IPS-18a (cell line): ENCODE results near the gene C16orf78.

Experiments used
- H3K27ac ChIP-seq: one replicate; pipeline ENCODE4 v1.5.1; 2013; ENCODE audit warnings: low read length
- H3K27me3 ChIP-seq: one replicate; pipeline ENCODE4 v1.6.1; 2013; ENCODE audit warnings: mild to moderate bottlenecking, low read length; ENCODE audit not compliant: control insufficient read depth, insufficient read depth
- H3K36me3 ChIP-seq: one replicate; pipeline ENCODE4 v1.6.1; 2013; ENCODE audit warnings: low read depth, low read length; ENCODE audit not compliant: control insufficient read depth
- H3K4me1 ChIP-seq: one replicate; pipeline ENCODE4 v1.6.1; 2013; ENCODE audit warnings: low read depth, low read length; ENCODE audit not compliant: control insufficient read depth
- H3K4me3 ChIP-seq: one replicate; pipeline ENCODE4 v1.5.1; 2013; ENCODE audit warnings: low read length
- H3K9ac ChIP-seq: one replicate; pipeline ENCODE4 v1.6.1; 2013; ENCODE audit warnings: mild to moderate bottlenecking, low read length, moderate library complexity
- H3K9me3 ChIP-seq: one replicate; pipeline ENCODE4 v1.6.1; 2013; ENCODE audit warnings: low read depth, low read length; ENCODE audit not compliant: control insufficient read depth

The C16orf78 gene

GRCh38 chr16:49365711-49366509, 7.7 kb upstream of the C16orf78 start:
- H3K4me3 ChIP-seq, result no peak overlapping the region
- H3K27ac ChIP-seq, result no peak overlapping the region
- H3K9me3 ChIP-seq, result no peaks in the 10 kb centered on the region
- no peaks in the 10 kb centered on the region for H3K27me3 ChIP-seq
- H3K4me1 ChIP-seq, result peaks cover 16% of the 10 kb centered on the region
- no peak overlapping the region for H3K9ac ChIP-seq
- no peaks in the 10 kb centered on the region for H3K36me3 ChIP-seq

- Histone ChIP-seq H3K4me1 (peaks cover 16% of the 10 kb centered on the region), H3K4me3 (no peak overlapping the region), H3K9me3 (no peaks in the 10 kb centered on the region), H3K36me3 (no peaks in the 10 kb centered on the region), H3K27me3 (no peaks in the 10 kb centered on the region), H3K9ac (no peak overlapping the region), H3K27ac (peak overlapping the region; percentile 85)
These were observed 6.9 kb upstream of the C16orf78 start for GRCh38 chr16:49366669-49367068.

- Histone ChIP-seq H3K4me1 (peaks cover 31% of the 10 kb centered on the region), H3K9ac (no peak overlapping the region), H3K36me3 (no peaks in the 10 kb centered on the region), H3K27me3 (no peaks in the 10 kb centered on the region), H3K9me3 (no peaks in the 10 kb centered on the region), H3K27ac (no peak overlapping the region), H3K4me3 (no peak overlapping the region)
These were observed 3.7 kb upstream of the C16orf78 start for GRCh38 chr16:49369651-49370611.

- Histone ChIP-seq H3K9me3 (no peaks in the 10 kb centered on the region), H3K36me3 (no peaks in the 10 kb centered on the region), H3K27me3 (no peaks in the 10 kb centered on the region), H3K9ac (no peak overlapping the region), H3K27ac (no peak overlapping the region), H3K4me3 (no peak overlapping the region), H3K4me1 (peaks cover 15% of the 10 kb centered on the region)
These were observed 2.6 kb downstream of the C16orf78 start for GRCh38 chr16:49376206-49376605.

GRCh38 chr16:49377196-49377755, 3.7 kb downstream of the C16orf78 start:
- H3K4me1 ChIP-seq, result peaks cover 15% of the 10 kb centered on the region
- H3K36me3 ChIP-seq, result no peaks in the 10 kb centered on the region
- no peaks in the 10 kb centered on the region for H3K27me3 ChIP-seq
- no peak overlapping the region for H3K4me3 ChIP-seq
- H3K9ac ChIP-seq, result no peak overlapping the region
- H3K27ac ChIP-seq, result no peak overlapping the region
- no peaks in the 10 kb centered on the region for H3K9me3 ChIP-seq

GRCh38 chr16:49378238-49378637, 4.6 kb downstream of the C16orf78 start:
- H3K36me3 ChIP-seq, result no peaks in the 10 kb centered on the region
- no peaks in the 10 kb centered on the region for H3K27me3 ChIP-seq
- no peak overlapping the region for H3K9ac ChIP-seq
- no peaks in the 10 kb centered on the region for H3K9me3 ChIP-seq
- no peak overlapping the region for H3K27ac ChIP-seq
- H3K4me3 ChIP-seq, result no peak overlapping the region
- H3K4me1 ChIP-seq, result peaks cover 14% of the 10 kb centered on the region

- peaks cover 9% of the 10 kb centered on the region for H3K4me1 ChIP-seq
- no peaks in the 10 kb centered on the region for H3K27me3 ChIP-seq
- no peak overlapping the region for H3K9ac ChIP-seq
- no peaks in the 10 kb centered on the region for H3K9me3 ChIP-seq
- no peaks in the 10 kb centered on the region for H3K36me3 ChIP-seq
- H3K4me3 ChIP-seq, result no peak overlapping the region
- no peak overlapping the region for H3K27ac ChIP-seq
These were observed 5.2 kb downstream of the C16orf78 start for GRCh38 chr16:49378816-49379215.

- H3K9ac ChIP-seq, result no peak overlapping the region
- H3K27ac ChIP-seq, result no peak overlapping the region
- H3K27me3 ChIP-seq, result no peaks in the 10 kb centered on the region
- H3K36me3 ChIP-seq, result no peaks in the 10 kb centered on the region
- H3K4me1 ChIP-seq, result no peaks in the 10 kb centered on the region
- H3K4me3 ChIP-seq, result no peak overlapping the region
- H3K9me3 ChIP-seq, result no peaks in the 10 kb centered on the region
These were observed 9.3 kb downstream of the C16orf78 start for GRCh38 chr16:49382916-49383315.

- Histone ChIP-seq H3K9me3 (no peaks in the 10 kb centered on the region), H3K27ac (no peak overlapping the region), H3K4me1 (no peaks in the 10 kb centered on the region), H3K27me3 (no peaks in the 10 kb centered on the region), H3K4me3 (no peak overlapping the region), H3K9ac (no peak overlapping the region), H3K36me3 (no peaks in the 10 kb centered on the region)
These were observed 21.4 kb downstream of the C16orf78 start for GRCh38 chr16:49395021-49395420.

GRCh38 chr16:49396206-49396720, 22.7 kb downstream of the C16orf78 start:
- no peak overlapping the region for H3K4me3 ChIP-seq
- H3K9me3 ChIP-seq, result no peaks in the 10 kb centered on the region
- no peak overlapping the region for H3K27ac ChIP-seq
- no peaks in the 10 kb centered on the region for H3K27me3 ChIP-seq
- H3K9ac ChIP-seq, result no peak overlapping the region
- no peaks in the 10 kb centered on the region for H3K4me1 ChIP-seq
- H3K36me3 ChIP-seq, result no peaks in the 10 kb centered on the region

GRCh38 chr16:49398761-49399160, 25.2 kb downstream of the C16orf78 start:
- Histone ChIP-seq H3K27ac (no peak overlapping the region), H3K36me3 (no peaks in the 10 kb centered on the region), H3K4me3 (no peak overlapping the region), H3K9ac (no peak overlapping the region), H3K27me3 (no peaks in the 10 kb centered on the region), H3K4me1 (no peaks in the 10 kb centered on the region), H3K9me3 (no peaks in the 10 kb centered on the region)
